NCI-H524 (cell line): ENCODE measurements around the gene ZDHHC11B.
"Not testable (repeated sequence)": the region's sequence is repeated elsewhere in the genome, so short reads cannot be mapped to it uniquely, and the experiment has no call there.

Source experiments
- DNase-seq, 2 experiments: peaks; one replicate each; lab custom pipeline; 2025; lab: John Stamatoyannopoulos, UW

ZDHHC11B gene

DNA sequence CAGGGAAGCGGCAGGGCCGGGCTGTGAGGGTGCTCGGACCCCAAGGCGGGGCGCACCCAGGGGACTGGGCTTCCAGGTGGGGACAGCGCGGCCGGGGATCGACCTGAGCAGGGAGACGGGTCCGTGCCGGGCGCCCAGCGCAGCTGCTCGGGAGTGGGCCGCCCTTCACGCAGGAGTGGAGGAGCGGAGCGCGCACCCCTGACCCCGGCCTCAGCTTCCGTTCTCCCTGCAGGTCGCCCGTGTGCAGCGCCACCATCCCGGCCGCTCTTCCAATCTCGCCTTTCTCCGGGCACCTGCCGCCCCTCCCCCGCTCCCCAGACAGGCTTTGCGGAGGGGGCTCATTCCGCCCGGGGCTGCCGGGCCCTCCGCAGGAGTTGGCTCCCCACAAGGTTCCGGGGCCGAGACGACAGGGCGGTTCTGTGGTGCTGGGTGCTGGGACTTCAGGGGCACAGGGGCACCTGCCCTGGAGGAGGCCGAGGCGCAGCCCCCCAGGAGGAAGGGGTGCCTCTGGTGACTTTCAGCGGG is 714 bp upstream of the ZDHHC11B start:
- peak in 1 of 2 experiments; percentile 31 for DNase-seq

DNA sequence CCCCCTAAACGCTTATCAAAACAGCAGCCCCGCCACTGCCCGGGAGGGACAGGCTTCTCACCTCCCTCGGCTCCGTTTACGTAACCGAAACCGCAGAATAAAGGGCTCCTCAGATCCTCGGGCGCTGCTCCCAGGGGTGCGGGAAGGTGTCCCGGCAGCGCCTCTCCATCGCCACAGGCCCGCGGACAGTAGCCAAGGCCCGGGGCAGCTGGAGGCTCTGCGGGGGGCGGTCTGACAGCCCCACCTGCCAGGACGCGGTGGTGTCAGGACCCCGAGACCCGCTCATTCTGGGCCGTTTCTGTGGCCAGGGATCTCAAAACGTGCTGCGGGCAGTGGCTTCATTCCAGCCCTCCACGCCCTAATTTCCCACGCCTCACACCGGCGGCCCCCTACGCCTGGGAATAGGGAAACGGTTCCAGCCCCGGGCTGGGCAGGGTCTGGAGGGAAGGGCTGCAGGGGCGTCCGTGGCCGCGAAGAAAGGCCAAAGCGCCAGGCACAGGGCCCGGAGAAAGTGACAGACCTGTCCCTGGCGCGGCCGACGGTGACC is 575 bp downstream of the ZDHHC11B start:
- peak in 1 of 2 experiments; percentile 39 for DNase-seq

DNA sequence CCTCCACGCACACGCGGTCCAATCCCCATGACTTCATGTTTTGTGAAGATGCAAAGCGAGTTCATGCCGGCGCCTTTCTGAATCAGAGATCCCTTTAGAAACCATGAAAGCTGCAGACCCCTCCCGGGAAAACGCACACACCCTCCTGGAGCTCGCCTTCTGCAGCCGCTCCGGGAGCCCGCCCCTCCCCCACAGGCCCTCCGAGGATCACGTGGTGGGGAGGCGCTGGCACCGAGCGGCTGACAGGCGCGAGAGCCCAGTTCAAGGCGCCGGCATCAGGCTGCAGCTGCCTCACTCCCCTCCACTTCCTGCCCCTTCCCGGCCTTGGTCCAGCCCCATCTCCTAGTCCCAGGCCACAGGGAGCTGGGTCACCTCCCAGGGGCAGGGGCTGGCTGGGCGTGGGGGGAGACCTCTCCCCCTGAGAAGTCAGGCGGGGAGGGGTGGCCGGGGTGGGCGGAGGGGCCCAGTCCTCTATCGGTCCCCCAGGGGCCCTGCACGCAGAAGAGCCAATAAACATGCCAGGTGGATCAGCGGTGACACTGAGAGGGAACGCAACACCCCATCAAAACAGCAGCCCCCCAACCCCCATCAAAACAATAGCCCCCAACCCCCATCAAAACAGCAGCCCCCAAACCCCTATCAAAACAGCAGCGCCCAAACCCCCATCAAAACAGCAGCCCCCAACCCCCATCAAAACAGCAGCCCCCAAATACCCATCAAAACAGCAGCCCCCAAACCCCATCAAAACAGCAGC is 1.3 kb downstream of the ZDHHC11B start:
- DNase-seq, result not testable (repeated sequence)

GRCh38 chr5:782356-782755 is 2.2 kb downstream of the ZDHHC11B start:
- not testable (repeated sequence) for DNase-seq

GRCh38 chr5:780571-780970 is 4.0 kb downstream of the ZDHHC11B start:
- not testable (repeated sequence) for DNase-seq

- not testable (repeated sequence) for DNase-seq
These were observed 5.6 kb downstream of the ZDHHC11B start for GRCh38 chr5:778967-779366.

DNA sequence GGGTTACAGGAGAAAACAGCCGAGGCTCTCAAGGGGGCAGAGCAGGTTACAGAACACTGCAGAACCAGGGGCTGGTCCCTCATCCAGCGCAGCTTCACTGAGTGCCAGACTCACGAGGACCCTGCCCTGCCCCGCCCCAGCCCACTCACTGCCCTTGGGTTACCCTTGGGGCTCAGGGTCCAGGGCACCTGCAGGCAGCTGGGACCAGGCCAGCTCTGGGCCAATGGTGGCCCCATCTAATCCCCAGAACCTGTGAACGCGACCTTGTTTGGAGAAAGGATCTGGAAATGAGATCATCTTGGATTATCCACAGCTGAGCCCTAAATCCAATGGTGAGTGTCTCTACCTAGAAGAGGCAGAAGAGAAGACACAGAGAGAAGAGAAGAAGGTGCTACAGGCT is 6.1 kb downstream of the ZDHHC11B start:
- not testable (repeated sequence) for DNase-seq

DNA sequence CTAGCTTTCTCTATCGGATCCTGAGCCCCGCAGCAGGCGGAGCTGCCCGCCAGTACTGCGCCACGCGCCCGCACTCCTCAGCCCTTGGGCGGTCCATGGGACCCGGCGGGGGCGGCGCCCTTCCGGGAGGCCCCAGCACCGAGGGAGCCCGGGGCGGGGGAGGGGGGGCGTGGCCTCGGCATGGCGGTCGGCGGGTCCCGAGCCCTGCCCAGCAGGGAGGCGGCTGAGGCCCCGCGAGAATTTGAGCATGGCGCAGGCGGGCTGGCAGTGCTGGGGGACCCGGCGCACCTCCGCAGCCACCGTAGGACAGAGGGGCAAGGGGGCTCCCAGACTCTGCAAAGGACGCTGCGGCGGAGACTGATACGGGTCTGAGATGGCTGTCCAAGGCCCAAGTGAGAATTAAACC is 6.8 kb downstream of the ZDHHC11B start:
- DNase-seq, result no peak

GRCh38 chr5:776862-777711 is 7.4 kb downstream of the ZDHHC11B start:
- DNase-seq, result no peak

DNA sequence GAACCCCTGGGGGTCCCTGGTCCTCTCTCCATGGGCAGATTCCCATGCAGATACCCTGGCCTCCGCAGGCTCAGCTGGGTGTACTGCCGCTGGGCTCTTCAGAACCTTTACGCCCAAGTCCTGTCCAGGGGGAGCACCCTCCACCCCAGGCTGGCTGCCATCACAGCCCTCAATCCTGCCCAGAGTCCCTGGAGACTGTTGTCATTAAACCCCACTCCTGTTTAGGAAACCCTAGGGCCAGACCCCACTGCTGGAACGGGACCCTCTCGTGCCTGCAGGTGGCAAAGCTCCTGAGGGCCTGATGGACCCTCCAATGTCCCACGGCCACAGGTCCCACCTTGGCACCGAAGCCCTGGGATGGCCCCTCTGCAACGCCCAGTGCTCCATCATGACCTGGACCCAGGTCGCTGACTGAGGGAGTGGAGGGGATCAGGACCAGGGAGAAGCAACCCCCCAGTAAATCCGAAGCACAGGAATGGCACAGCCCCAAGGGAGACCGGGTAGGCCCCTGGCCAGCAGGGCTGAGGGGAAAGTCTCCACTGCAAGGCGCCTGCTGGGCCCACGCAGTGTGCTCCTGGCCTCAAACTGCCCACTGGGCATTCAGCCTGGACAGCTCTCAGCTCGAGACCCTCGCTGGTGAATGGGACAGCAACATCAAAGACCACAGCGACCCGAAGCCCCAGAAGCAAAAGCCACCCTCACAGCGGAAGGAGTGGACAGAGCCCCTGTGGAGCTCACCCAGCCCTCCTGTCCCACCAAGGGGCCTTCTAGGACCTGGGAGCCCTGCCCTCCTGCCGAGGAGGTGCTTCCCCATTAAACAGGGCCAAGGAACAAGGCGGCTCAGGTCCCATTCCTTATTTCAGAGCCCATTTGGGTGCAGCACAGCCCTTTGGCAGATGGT is 8.3 kb downstream of the ZDHHC11B start:
- DNase-seq, result no peak

- DNase-seq, result not testable (repeated sequence)
These were observed 9.0 kb downstream of the ZDHHC11B start for GRCh38 chr5:775595-775960.

- not testable (repeated sequence) for DNase-seq
These were observed 9.5 kb downstream of the ZDHHC11B start for GRCh38 chr5:774854-775505.

- not testable (repeated sequence) for DNase-seq
These were observed 10.2 kb downstream of the ZDHHC11B start for GRCh38 chr5:774304-774703.

DNA sequence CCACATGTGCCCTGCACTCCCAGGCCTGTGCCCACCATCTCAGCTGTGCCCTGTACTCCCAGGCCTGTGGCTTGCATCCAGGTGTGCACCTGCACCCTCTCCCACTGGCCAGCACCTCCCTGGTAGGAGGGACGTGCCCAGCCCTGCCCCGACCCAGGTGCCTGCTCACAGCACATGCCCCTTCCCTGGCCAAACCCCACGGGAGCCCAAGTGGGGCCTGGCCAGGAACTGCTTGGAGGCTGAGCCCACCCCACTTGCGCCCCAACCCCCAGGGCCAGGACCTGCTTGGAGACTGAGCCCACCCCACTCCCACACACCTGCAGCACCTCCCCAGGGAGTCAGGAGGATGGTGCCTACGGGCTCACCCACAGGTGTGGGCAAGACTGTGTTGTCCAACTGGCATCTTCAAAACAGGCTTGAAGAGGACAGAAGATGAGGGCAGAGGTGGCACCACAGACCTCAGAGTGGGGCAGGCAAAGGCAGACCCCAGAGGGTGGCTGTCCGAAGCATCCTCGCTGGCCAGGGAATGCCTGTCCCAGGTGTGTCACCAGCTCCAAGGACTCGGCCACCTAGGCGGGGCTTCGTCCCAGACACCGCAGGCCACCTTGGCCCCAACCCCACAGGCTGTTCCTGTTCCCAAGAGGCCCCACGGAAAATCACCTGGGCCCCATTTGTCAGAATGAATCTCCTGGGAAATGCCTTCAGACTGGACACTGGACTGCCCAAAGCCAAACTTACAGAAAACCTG is 10.8 kb downstream of the ZDHHC11B start:
- DNase-seq, result no peak

DNA sequence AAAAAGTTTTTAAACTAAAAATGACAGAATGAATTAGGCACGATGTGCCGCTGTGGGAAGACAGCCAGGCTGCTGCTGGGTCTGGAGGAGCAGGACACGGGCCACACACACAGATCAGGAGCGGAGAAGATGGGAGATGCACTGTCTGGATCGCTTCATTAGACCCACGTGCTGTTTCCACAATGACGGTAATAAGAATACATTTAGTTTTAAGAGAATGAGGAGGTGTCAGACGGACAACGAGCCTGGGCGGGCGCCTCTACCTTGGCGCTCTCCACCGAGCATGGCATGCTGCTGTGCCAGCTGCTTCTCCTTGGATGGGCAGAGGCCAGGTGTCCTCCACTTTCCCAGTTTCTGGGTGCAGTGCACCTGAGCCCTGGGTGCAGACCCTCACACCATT is 11.6 kb downstream of the ZDHHC11B start:
- DNase-seq, result not testable (repeated sequence)

GRCh38 chr5:772547-772890 is 12.0 kb downstream of the ZDHHC11B start:
- not testable (repeated sequence) for DNase-seq

- DNase-seq, result not testable (repeated sequence)
These were observed 12.5 kb downstream of the ZDHHC11B start for GRCh38 chr5:771841-772546.

GRCh38 chr5:771087-771781 is 13.3 kb downstream of the ZDHHC11B start:
- not testable (repeated sequence) for DNase-seq

DNA sequence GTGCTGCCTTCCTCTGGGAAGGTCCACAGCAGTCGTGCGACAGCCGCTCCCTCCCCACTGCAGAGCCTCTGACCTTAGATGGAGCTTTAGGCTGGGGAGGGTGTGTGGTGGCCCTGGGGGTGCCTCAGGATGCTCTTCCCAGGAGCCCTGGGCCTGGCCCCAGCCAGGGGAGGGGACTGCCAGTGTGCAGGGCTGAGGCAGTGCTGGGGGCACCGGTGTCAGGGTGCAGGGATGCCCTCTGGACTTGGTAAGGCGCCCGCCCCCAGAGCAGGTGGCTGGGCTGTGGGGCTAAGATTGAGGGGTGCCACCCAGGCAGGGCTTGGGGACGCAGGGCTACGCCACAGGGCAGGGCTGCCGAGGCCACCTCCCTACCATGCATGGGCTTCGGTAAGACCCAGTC is 13.9 kb downstream of the ZDHHC11B start:
- DNase-seq, result not testable (repeated sequence)
